ENCODE measurements around the gene POLD1.

DNA sequence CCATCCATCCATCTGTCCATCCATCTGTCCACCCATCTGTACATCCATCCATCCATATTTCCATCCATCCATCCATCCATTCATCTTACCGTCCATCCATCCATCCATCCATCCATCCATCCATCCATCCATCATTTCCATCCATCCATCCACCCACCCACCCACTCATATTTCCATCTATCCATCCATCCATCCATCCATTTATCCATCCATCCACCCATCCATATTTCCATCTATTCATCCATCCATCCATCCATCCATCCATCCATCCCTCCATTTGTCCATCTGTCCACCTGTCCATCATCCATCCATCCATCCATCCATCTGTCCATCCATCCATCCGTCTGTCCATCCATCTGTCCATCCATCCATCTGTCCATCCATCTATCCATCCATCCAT is 71.8 kb downstream of the POLD1 start:
- TF ChIP-seq, protein P1, sequence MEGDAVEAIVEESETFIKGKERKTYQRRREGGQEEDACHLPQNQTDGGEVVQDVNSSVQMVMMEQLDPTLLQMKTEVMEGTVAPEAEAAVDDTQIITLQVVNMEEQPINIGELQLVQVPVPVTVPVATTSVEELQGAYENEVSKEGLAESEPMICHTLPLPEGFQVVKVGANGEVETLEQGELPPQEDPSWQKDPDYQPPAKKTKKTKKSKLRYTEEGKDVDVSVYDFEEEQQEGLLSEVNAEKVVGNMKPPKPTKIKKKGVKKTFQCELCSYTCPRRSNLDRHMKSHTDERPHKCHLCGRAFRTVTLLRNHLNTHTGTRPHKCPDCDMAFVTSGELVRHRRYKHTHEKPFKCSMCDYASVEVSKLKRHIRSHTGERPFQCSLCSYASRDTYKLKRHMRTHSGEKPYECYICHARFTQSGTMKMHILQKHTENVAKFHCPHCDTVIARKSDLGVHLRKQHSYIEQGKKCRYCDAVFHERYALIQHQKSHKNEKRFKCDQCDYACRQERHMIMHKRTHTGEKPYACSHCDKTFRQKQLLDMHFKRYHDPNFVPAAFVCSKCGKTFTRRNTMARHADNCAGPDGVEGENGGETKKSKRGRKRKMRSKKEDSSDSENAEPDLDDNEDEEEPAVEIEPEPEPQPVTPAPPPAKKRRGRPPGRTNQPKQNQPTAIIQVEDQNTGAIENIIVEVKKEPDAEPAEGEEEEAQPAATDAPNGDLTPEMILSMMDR (IDR thresholded peaks at IDR 0.05), result no peak
- TF ChIP-seq ZFX (IDR thresholded peaks at IDR 0.05; ENCODE audit: borderline replicate concordance), result no peak
